ENCODE data around the gene MED15. TPM values are rescaled to one million over a fixed set of nuclear protein-coding genes. Genes with fewer than 3 reads are reported as not detected.

Gene MED15
- total and polyA plus RNA-seq, 2 of the 4 experiments (the other 2 are of a cell fraction): 19.0 to 68.8 TPM

GRCh38 chr22:20565761-20566160 is 58.4 kb downstream of the MED15 start:
- WGBS, 2 experiments (ENCODE audit: extremely low coverage in 2 of 2, insufficient read length in 1 of 2): no CpG with 5 or more reads among the region's 4 CpGs
- dilution Hi-C loops (cut with HindIII; ENCODE audit: low sequenced_read_pairs, unreplicated experiment): no loop called here

More at GRCh38 chr22:20565761-20566160, 58.4 kb downstream of the MED15 start:
- Histone ChIP-seq H3K36me3 (ENCODE audit: control insufficient read depth, insufficient read depth, low read length) (peaks cover 50% of the 10 kb centered on the region), H3K4me1 (ENCODE audit: control insufficient read depth, insufficient read depth, low read length) (peaks cover 40% of the 10 kb centered on the region), H2BK120ac (ENCODE audit: low read depth, low read length) (no peak overlapping the region), H4K20me1 (ENCODE audit: insufficient read depth, low read length) (peaks cover 65% of the 10 kb centered on the region), H2AFZ (replicated peaks; ENCODE audit: low read length, poor library complexity) (no peak overlapping the region), H2AK9ac (replicated peaks; ENCODE audit: low read depth, low read length, poor library complexity) (peak overlapping the region; percentile 71), H2BK20ac (ENCODE audit: low read depth, low read length) (no peak overlapping the region), H4K8ac (ENCODE audit: low read depth in 2 of 2, low read length in 2 of 2) (0 out of 4 replicates have a peak overlapping the region, but pooled peaks of 1 of the 2 experiments have one; percentile 34), H3K14ac (replicated peaks; ENCODE audit: low read depth, low read length) (no peak overlapping the region), H4K91ac (ENCODE audit: insufficient read depth, low read depth, low read length) (peak overlapping the region; percentile 14; the same call in 1 of the 2 replicates), H3K18ac (ENCODE audit: low read depth, low read length) (no peak overlapping the region), H3K23ac (ENCODE audit: low read depth, low read length) (peak overlapping the region; percentile 51; the same call in 1 of the 2 replicates), H3K4me2 (ENCODE audit: low read depth, low read length) (no peak overlapping the region), H3K9me3 (ENCODE audit: control insufficient read depth, insufficient read depth, low read length) (no peaks in the 10 kb centered on the region), H3K79me1 (ENCODE audit: low read depth in 1 of 2, low read length in 2 of 2) (peaks cover 25 to 87% of the 10 kb centered on the region in 2 experiments), H4K5ac (ENCODE audit: low read depth, low read length) (no peak overlapping the region), H2BK15ac (ENCODE audit: low read depth, low read length) (no peak overlapping the region), H3K9ac (ENCODE audit: low read depth, low read length) (no peak overlapping the region), H3K9me1 (ENCODE audit: insufficient read depth, low read length) (peaks cover 38% of the 10 kb centered on the region), H3K56ac (ENCODE audit: extremely low read depth, insufficient read depth, low read length) (no peak overlapping the region), H3K4ac (ENCODE audit: low read depth, low read length) (no peak overlapping the region), H3K27ac (ENCODE audit: insufficient read depth, low read length) (no peak overlapping the region), H3K27me3 (ENCODE audit: control insufficient read depth, insufficient read depth, low read length) (no peaks in the 10 kb centered on the region), H3K4me3 (ENCODE audit: insufficient read depth, low read depth, low read length) (no peak overlapping the region), H2BK5ac (ENCODE audit: low read depth, low read length, poor library complexity, severe bottlenecking) (no peak overlapping the region), H2AK5ac (ENCODE audit: low read depth, low read length) (no peak overlapping the region)
- no peak for TF ChIP-seq FOS (IDR thresholded peaks at IDR 0.05; ENCODE audit: low read depth, low read length)
- no peak for TF ChIP-seq CTCF (conservative IDR thresholded peaks at IDR 0.05; ENCODE audit: low read depth, low read length)
- no peak for TF ChIP-seq CHD1 (IDR thresholded peaks at IDR 0.05; ENCODE audit: low read depth, low read length)
- TF ChIP-seq BHLHE40 (IDR thresholded peaks at IDR 0.05; ENCODE audit: low read depth, low read length): no peak
- TF ChIP-seq MAFK (IDR thresholded peaks at IDR 0.05; ENCODE audit: low read depth, low read length): no peak
- no peak for TF ChIP-seq NFE2L2 (IDR thresholded peaks at IDR 0.05; ENCODE audit: low read depth, low read length)
- TF ChIP-seq ELK1 (IDR thresholded peaks at IDR 0.05; ENCODE audit: borderline replicate concordance, low read depth, low read length): no peak
- no peak for TF ChIP-seq POLR2A (IDR thresholded peaks at IDR 0.05; ENCODE audit: low read depth, low read length)
- no peak for TF ChIP-seq MXI1 (IDR thresholded peaks at IDR 0.05; ENCODE audit: borderline replicate concordance, low read depth, low read length)
- no peak for TF ChIP-seq MAZ (IDR thresholded peaks at IDR 0.05; ENCODE audit: borderline replicate concordance, low read depth, low read length)
- TF ChIP-seq RAD21 (IDR thresholded peaks at IDR 0.05; ENCODE audit: low read length): no peak
- TF ChIP-seq RFX5 (IDR thresholded peaks at IDR 0.05; ENCODE audit: low read depth, low read length): no peak
- TF ChIP-seq RCOR1 (IDR thresholded peaks at IDR 0.05; ENCODE audit: insufficient replicate concordance, low read length): no peak
- no peak for TF ChIP-seq SMC3 (IDR thresholded peaks at IDR 0.05; ENCODE audit: low read depth, low read length)
- no peak for TF ChIP-seq USF2 (IDR thresholded peaks at IDR 0.05; ENCODE audit: low read depth, low read length)
- TF ChIP-seq CEBPB (IDR thresholded peaks at IDR 0.05; ENCODE audit: low read depth, low read length): no peak
- DNase-seq: no peak
- CTCF ChIA-PET: interaction anchor here (3.2 kb wide), 1 partner anchor 13 kb away, joined by 16 read pairs; no protein-coding TSS in a partner anchor
- BruUV-seq (replicated peaks): no TSS peak
- POLR2A ChIA-PET (ENCODE audit: unreplicated experiment): interaction anchor here (1.2 kb wide), 1 partner anchor 57 kb away, joined by 3 read pairs; no protein-coding TSS in a partner anchor
- ATAC-seq (ENCODE audit: low read depth): no peak
- intact Hi-C loops (cut with micrococcal nuclease) (loop anchor here (5.0 kb wide), 1 partner anchor 58 kb away; the partner anchor contains the start of gene MED15), in situ Hi-C loops (cut with MboI; ENCODE audit: low sequenced_read_pairs) (no loop called here)

Measured in IMR-90 (cell line).